Thyroid gland (tissue), 4 donors: ENCODE results near the gene ZNF423.

Source experiments
- POLR2A ChIP-seq, 2 donors: fragments of 450-650 bp; IDR thresholded peaks; one replicate each; pipeline ENCODE4 v1.6.1; 2017; ENCODE audit warnings: antibody characterized with exemption in 2 of 2, mild to moderate bottlenecking in 2 of 2, moderate library complexity in 1 of 2
- TF ChIP-seq, protein P1 (sequence below), 6 experiments: fragments of 200-600 bp in 3 of 6; fragments of 450-650 bp in 3 of 6; sonication (generic) in 3 of 6; IDR thresholded peaks; one replicate each; pipeline ENCODE4 v1.5.1; 2016 to 2019; ENCODE audit warnings: antibody characterized with exemption in 6 of 6, mild to moderate bottlenecking in 2 of 6, inconsistent platforms in 1 of 6, moderate library complexity in 1 of 6

DNA sequence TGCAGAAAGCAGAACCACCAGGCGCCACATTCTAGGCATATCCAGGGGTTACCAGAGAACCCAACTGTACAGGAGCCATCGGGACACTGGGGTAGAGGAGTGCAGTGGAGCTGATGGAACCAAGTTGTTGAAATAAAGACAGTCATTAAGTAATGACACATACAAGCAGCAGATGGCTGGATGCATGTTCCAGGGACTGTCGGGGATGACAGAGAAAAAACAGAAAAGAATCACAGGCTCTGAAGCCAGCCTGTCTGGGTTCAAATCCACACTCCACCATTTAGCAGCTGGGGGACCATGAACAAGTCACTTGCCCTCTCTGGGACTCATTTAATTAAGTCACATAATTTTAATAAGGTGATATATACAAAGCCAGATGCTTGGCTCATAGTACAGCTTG lies 117.1 kb downstream of the ZNF423 start:
- TF ChIP-seq, protein P1, sequence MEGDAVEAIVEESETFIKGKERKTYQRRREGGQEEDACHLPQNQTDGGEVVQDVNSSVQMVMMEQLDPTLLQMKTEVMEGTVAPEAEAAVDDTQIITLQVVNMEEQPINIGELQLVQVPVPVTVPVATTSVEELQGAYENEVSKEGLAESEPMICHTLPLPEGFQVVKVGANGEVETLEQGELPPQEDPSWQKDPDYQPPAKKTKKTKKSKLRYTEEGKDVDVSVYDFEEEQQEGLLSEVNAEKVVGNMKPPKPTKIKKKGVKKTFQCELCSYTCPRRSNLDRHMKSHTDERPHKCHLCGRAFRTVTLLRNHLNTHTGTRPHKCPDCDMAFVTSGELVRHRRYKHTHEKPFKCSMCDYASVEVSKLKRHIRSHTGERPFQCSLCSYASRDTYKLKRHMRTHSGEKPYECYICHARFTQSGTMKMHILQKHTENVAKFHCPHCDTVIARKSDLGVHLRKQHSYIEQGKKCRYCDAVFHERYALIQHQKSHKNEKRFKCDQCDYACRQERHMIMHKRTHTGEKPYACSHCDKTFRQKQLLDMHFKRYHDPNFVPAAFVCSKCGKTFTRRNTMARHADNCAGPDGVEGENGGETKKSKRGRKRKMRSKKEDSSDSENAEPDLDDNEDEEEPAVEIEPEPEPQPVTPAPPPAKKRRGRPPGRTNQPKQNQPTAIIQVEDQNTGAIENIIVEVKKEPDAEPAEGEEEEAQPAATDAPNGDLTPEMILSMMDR (IDR thresholded peaks at IDR 0.05): no peak
- no peak for TF ChIP-seq POLR2A (IDR thresholded peaks at IDR 0.05)
